Measurements from ENCODE around the gene ESD. TPM values are rescaled to one million over a fixed set of nuclear protein-coding genes. Genes with fewer than 3 reads are reported as not detected.

Gene ESD
- total RNA-seq, 1 experiment from 2014 or later, result 58.7 TPM

DNA sequence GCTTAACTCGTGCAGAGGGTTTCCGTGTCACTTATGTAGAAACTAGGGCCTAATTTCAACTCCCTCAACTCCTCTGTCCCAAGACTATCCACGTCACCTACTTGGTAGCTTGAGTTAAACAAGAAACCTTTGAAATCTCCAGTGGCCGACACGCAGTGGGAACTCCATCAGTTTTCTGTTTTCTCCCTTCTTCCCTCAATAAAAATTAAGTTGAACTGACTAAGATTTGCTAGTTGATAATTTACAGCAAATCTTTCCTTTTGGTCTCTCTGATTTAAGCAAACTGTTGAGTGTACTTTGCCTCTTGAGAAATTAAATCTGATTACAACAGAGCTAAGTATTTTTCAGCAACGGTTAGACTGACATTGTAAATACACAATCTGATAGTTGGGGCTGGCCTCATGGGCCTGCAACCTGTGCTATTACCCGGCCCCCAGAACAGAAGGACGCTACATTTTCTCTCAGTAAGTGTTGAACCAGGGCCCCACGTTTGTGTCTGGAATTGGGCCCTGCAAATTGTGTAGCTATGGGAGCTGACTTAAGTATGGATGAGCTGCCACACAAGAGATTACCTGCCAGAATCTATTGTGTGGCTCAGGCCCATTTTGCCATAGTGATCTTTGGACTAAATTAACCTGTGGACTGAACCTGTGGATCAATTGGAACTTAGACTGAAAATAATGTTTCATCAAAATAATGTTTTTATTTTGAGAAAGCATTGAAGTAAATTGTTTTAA lies 708 bp upstream of the ESD start (continued):
- TF ChIP-seq, protein P1, sequence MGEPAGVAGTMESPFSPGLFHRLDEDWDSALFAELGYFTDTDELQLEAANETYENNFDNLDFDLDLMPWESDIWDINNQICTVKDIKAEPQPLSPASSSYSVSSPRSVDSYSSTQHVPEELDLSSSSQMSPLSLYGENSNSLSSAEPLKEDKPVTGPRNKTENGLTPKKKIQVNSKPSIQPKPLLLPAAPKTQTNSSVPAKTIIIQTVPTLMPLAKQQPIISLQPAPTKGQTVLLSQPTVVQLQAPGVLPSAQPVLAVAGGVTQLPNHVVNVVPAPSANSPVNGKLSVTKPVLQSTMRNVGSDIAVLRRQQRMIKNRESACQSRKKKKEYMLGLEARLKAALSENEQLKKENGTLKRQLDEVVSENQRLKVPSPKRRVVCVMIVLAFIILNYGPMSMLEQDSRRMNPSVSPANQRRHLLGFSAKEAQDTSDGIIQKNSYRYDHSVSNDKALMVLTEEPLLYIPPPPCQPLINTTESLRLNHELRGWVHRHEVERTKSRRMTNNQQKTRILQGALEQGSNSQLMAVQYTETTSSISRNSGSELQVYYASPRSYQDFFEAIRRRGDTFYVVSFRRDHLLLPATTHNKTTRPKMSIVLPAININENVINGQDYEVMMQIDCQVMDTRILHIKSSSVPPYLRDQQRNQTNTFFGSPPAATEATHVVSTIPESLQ (CRISPR knock-in tag; IDR thresholded peaks at IDR 0.05), result no peak
- TF ChIP-seq TCF7 (CRISPR knock-in tag; IDR thresholded peaks at IDR 0.05; ENCODE audit: low read depth) (no peak), FOXJ3 (CRISPR knock-in tag; IDR thresholded peaks at IDR 0.05; ENCODE audit: borderline replicate concordance) (no peak), KAT7 (CRISPR knock-in tag; IDR thresholded peaks at IDR 0.05; ENCODE audit: borderline replicate concordance) (no peak), MYBL2 (CRISPR knock-in tag; IDR thresholded peaks at IDR 0.05) (no peak), CBFB (CRISPR knock-in tag; IDR thresholded peaks at IDR 0.05; ENCODE audit: low read depth) (no peak), JAZF1 (CRISPR knock-in tag; IDR thresholded peaks at IDR 0.05) (no peak), ZNF232 (CRISPR knock-in tag; IDR thresholded peaks at IDR 0.05) (no peak)
- TF ChIP-seq, protein P2, sequence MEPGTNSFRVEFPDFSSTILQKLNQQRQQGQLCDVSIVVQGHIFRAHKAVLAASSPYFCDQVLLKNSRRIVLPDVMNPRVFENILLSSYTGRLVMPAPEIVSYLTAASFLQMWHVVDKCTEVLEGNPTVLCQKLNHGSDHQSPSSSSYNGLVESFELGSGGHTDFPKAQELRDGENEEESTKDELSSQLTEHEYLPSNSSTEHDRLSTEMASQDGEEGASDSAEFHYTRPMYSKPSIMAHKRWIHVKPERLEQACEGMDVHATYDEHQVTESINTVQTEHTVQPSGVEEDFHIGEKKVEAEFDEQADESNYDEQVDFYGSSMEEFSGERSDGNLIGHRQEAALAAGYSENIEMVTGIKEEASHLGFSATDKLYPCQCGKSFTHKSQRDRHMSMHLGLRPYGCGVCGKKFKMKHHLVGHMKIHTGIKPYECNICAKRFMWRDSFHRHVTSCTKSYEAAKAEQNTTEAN (CRISPR knock-in tag; IDR thresholded peaks at IDR 0.05), result no peak

DNA sequence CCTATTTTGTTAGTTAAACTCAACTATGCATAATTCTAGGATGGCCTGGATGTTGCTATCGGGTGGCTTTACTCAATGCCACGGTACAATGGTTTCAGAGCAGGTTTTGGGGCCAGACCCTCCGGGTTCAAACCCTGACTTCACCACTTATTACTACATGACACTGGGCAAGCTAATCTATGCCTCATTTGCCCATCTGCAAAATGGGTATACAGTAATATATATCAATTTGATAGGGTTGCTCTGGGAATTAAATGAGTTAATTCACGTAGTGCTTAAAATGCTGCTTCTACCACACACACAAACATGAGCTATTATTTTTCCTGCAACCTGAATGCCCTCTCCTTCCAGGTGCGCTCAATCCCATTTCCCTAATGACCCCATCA lies 839 bp downstream of the ESD start:
- Mint-ChIP-seq H3K27me3 (ENCODE audit: low read depth) (no peaks in the 10 kb centered on the region), H3K4me1 (peaks cover 34% of the 10 kb centered on the region), H3K36me3 (no peaks in the 10 kb centered on the region), H3K27ac (peak overlapping the region; percentile 98), H3K9me3 (no peaks in the 10 kb centered on the region), H3K4me3 (peak overlapping the region; percentile 90)
- TF ChIP-seq ESRRA (CRISPR knock-in tag; IDR thresholded peaks at IDR 0.05; ENCODE audit: borderline replicate concordance) (no peak), JUN (CRISPR knock-in tag; IDR thresholded peaks at IDR 0.05) (no peak), NFATC4 (CRISPR knock-in tag; IDR thresholded peaks at IDR 0.05) (no peak)
- TF ChIP-seq, protein P3, sequence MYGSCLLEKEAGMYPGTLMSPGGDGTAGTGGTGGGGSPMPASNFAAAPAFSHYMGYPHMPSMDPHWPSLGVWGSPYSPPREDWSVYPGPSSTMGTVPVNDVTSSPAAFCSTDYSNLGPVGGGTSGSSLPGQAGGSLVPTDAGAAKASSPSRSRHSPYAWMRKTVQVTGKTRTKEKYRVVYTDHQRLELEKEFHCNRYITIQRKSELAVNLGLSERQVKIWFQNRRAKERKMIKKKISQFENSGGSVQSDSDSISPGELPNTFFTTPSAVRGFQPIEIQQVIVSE (CRISPR knock-in tag; IDR thresholded peaks at IDR 0.05; ENCODE audit: borderline replicate concordance), result no peak
- TF ChIP-seq, protein P4, sequence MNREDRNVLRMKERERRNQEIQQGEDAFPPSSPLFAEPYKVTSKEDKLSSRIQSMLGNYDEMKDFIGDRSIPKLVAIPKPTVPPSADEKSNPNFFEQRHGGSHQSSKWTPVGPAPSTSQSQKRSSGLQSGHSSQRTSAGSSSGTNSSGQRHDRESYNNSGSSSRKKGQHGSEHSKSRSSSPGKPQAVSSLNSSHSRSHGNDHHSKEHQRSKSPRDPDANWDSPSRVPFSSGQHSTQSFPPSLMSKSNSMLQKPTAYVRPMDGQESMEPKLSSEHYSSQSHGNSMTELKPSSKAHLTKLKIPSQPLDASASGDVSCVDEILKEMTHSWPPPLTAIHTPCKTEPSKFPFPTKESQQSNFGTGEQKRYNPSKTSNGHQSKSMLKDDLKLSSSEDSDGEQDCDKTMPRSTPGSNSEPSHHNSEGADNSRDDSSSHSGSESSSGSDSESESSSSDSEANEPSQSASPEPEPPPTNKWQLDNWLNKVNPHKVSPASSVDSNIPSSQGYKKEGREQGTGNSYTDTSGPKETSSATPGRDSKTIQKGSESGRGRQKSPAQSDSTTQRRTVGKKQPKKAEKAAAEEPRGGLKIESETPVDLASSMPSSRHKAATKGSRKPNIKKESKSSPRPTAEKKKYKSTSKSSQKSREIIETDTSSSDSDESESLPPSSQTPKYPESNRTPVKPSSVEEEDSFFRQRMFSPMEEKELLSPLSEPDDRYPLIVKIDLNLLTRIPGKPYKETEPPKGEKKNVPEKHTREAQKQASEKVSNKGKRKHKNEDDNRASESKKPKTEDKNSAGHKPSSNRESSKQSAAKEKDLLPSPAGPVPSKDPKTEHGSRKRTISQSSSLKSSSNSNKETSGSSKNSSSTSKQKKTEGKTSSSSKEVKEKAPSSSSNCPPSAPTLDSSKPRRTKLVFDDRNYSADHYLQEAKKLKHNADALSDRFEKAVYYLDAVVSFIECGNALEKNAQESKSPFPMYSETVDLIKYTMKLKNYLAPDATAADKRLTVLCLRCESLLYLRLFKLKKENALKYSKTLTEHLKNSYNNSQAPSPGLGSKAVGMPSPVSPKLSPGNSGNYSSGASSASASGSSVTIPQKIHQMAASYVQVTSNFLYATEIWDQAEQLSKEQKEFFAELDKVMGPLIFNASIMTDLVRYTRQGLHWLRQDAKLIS (CRISPR knock-in tag; IDR thresholded peaks at IDR 0.05; ENCODE audit: borderline replicate concordance), result no peak
- TF ChIP-seq, protein P5, sequence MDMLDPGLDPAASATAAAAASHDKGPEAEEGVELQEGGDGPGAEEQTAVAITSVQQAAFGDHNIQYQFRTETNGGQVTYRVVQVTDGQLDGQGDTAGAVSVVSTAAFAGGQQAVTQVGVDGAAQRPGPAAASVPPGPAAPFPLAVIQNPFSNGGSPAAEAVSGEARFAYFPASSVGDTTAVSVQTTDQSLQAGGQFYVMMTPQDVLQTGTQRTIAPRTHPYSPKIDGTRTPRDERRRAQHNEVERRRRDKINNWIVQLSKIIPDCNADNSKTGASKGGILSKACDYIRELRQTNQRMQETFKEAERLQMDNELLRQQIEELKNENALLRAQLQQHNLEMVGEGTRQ (CRISPR knock-in tag; IDR thresholded peaks at IDR 0.05), result no peak
- no peak for DNase-seq (ENCODE audit: low spot score)
- ChIA-PET CTCF (no interaction called here), POLR2A (no interaction called here)
- ATAC-seq, result no peak

All from WTC11 (cell line).